ENCODE data around the gene SERTAD3. TPM values are rescaled to one million over a fixed set of nuclear protein-coding genes. Genes with fewer than 3 reads are reported as not detected.

The SERTAD3 gene
- total RNA-seq, 1 donor from 2014 or later, result 33.7 TPM

DNA sequence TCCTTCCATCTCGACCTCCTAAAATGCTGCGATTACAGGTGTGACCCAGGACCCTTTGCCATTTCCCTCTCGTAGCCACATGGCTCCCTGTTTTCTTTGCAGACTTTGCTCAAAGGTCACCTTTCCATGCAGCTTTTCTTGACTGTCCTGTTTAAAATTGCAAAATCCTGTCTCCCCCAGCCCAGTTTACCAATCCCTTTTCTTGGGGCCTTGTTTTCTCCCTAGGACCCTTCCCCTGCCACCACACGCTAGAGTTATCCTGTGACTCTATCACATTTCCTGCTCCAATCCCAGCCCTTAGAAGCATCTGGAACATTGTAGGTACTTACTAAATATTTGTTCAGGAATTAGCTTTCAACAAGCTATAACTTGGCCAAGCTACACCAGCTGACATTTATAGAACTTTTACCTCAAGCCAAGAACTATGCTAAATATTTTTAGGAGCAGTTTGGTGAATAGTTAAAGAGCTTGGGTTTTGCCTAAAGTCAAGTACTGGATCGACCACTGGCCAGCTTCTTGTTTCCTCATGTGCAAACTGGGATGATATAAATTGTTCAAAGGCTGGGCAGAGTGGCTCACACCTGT is 9.1 kb upstream of the SERTAD3 start:
- Mint-ChIP-seq H3K4me3 (no peak overlapping the region), H3K4me1 (ENCODE audit: unreplicated experiment) (no peaks in the 10 kb centered on the region), H3K27me3 (no peaks in the 10 kb centered on the region), H3K9me3 (no peaks in the 10 kb centered on the region), H3K27ac (no peak overlapping the region), H3K36me3 (peaks cover 4% of the 10 kb centered on the region)
- TF ChIP-seq, protein P1, sequence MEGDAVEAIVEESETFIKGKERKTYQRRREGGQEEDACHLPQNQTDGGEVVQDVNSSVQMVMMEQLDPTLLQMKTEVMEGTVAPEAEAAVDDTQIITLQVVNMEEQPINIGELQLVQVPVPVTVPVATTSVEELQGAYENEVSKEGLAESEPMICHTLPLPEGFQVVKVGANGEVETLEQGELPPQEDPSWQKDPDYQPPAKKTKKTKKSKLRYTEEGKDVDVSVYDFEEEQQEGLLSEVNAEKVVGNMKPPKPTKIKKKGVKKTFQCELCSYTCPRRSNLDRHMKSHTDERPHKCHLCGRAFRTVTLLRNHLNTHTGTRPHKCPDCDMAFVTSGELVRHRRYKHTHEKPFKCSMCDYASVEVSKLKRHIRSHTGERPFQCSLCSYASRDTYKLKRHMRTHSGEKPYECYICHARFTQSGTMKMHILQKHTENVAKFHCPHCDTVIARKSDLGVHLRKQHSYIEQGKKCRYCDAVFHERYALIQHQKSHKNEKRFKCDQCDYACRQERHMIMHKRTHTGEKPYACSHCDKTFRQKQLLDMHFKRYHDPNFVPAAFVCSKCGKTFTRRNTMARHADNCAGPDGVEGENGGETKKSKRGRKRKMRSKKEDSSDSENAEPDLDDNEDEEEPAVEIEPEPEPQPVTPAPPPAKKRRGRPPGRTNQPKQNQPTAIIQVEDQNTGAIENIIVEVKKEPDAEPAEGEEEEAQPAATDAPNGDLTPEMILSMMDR (conservative IDR thresholded peaks at IDR 0.05), result no peak
- DNase-seq (ENCODE audit: extremely low spot score, unreplicated experiment), result no peak

DNA sequence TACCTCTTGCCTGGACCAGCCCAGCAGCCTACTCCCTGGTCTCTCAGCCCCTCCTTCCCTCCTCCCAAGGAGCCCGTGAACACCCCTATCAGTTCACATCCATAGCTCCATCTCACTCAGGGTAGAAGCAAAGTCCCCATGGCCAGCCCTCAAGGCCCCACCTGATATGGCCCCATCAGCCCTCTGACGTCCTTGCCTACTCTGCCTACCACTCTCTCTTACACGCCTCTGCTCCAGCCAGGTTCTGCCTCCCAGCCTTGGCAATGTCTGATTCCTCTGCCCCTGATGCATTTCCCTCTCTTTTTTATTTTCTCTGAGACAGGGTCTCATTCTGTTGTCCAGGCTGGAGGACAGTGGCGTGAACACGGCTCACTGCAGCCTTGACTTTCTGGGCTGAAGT is 7.9 kb upstream of the SERTAD3 start:
- Mint-ChIP-seq H3K27ac (no peak overlapping the region), H3K4me1 (ENCODE audit: unreplicated experiment) (no peaks in the 10 kb centered on the region), H3K4me3 (no peak overlapping the region), H3K27me3 (no peaks in the 10 kb centered on the region), H3K9me3 (no peaks in the 10 kb centered on the region), H3K36me3 (peaks cover 4% of the 10 kb centered on the region)
- DNase-seq (ENCODE audit: extremely low spot score, unreplicated experiment), result no peak
- TF ChIP-seq, protein P1 (conservative IDR thresholded peaks at IDR 0.05), result no peak

DNA sequence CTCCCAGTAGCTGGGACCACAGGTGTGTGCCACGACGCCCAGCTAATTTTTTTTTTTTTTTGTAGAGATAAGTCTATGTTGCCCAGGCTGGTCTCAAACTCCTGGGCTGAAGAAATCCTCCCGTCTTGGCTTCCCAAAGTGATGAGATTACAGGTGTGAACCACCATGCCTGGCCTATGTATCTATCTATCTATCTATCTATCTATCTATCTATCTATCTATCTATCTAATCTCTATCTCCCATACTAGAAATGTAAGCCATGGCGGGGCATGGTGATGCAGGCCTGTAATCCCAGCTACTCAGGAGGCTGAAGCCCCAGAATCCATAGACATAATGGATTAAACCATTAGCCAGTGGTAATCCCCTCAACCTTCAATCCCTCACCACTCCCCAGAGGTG is 6.5 kb upstream of the SERTAD3 start:
- peaks cover 4% of the 10 kb centered on the region for H3K36me3 Mint-ChIP-seq
- DNase-seq (ENCODE audit: extremely low spot score, unreplicated experiment), result no peak
- peaks cover 1% of the 10 kb centered on the region for H3K4me1 Mint-ChIP-seq (ENCODE audit: unreplicated experiment)
- H3K4me3 Mint-ChIP-seq, result no peak overlapping the region
- no peaks in the 10 kb centered on the region for H3K9me3 Mint-ChIP-seq
- TF ChIP-seq, protein P1 (conservative IDR thresholded peaks at IDR 0.05), result no peak
- no peak overlapping the region for H3K27ac Mint-ChIP-seq
- H3K27me3 Mint-ChIP-seq, result no peaks in the 10 kb centered on the region

DNA sequence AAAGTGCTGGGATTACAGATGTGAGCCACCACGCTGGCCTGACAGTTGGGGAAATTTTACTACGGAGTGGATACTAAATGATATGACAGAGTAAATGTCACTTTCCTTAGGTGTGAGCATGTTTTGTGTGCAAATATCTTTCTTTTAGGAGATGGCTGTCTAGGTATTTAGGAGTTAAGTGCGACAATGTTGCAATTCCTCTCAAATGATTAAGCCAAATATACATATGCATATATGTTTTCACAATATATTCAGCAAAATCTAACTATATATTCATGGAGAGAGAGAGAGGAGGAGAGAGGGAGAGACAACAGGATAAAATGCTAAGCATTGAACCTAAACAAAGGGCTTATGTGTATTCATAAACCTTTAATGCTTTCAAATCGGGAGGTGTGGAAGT is 5.4 kb upstream of the SERTAD3 start:
- TF ChIP-seq, protein P1 (conservative IDR thresholded peaks at IDR 0.05), result no peak
- Mint-ChIP-seq H3K27ac (no peak overlapping the region), H3K36me3 (peaks cover 4% of the 10 kb centered on the region), H3K9me3 (no peaks in the 10 kb centered on the region), H3K27me3 (no peaks in the 10 kb centered on the region), H3K4me3 (no peak overlapping the region), H3K4me1 (ENCODE audit: unreplicated experiment) (peaks cover 8% of the 10 kb centered on the region)
- DNase-seq (ENCODE audit: extremely low spot score, unreplicated experiment), result no peak

DNA sequence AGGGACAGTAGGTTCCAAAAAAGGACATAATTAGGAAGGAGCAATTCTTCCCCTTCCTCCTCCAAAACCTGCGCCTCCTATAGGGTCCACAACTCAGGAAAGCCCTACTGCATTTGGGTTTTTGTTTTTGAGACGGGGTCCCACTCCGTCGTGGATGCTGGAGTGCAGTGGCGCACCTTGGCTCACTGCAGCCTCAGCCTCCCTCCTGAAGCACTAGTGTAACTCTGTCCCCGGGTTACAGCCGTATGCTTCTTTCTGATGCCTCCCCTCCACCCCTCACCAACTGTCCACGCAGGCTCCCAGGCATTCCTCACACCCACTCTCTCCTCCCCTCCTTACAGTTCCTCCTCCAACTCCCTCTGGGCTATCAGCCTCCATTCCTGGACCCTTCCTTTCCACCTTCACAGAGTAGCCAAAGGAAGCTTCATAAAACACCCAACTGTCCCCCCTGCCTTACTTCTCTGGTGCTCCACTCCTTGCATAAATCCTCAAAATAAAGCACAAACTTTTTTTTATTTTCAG is 2.2 kb upstream of the SERTAD3 start:
- Mint-ChIP-seq H3K36me3 (peaks cover 13% of the 10 kb centered on the region), H3K4me3 (peak overlapping the region; percentile 59), H3K27ac (peak overlapping the region; percentile 97), H3K4me1 (ENCODE audit: unreplicated experiment) (peaks cover 18% of the 10 kb centered on the region), H3K9me3 (no peaks in the 10 kb centered on the region), H3K27me3 (no peaks in the 10 kb centered on the region)
- TF ChIP-seq, protein P1 (conservative IDR thresholded peaks at IDR 0.05), result no peak
- no peak for DNase-seq (ENCODE audit: extremely low spot score, unreplicated experiment)

Measured in type B pancreatic cell (in vitro differentiated cells).